ENCODE measurements around the gene GPS1. TPM values are rescaled to one million over a fixed set of nuclear protein-coding genes. Genes with fewer than 3 reads are reported as not detected.

Gene GPS1
- total RNA-seq, 1 donor from 2014 or later: 94.7 TPM

DNA sequence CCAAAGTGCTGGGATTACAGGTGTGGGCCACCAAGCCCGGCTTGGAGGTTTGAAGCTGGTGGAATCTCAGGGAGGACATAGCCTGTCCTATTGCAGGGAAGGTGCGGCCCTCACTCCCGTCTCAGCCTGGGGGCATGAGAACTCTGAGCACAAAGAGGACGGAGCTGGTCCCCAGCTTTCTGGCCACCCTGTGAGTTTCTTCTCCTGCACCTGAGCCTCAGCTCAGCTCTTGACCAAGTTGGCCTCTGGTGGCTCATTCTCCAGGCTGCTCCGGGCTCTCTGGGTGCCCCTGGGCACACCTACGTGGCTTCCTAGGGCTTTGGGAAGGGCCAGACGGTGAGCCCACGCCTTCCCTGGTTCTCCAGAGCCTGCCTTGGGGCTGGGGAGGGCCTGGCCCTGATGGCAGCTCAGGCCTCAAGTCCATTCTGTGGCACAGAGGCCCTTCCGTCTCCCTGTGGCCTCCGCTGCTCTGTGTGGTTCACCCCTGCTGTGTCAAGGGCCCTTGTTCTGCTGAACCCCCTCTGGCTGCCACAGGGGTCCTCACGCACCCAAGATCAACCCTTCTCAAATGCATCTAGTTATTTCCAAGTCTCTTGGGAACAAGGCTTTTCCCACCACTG, 53.2 kb downstream of the GPS1 start:
- no peak for ATAC-seq (ENCODE audit: low read depth)
- peaks cover 35% of the 10 kb centered on the region for H3K4me1 Mint-ChIP-seq
- H3K36me3 Mint-ChIP-seq (ENCODE audit: low read depth): no peaks in the 10 kb centered on the region
- CTCF ChIA-PET: interaction anchor here (1.9 kb wide), 1 partner anchor 74 kb away, joined by 9 read pairs; the partner anchor contains the start of gene RAC3
- peak overlapping the region; percentile 56 for H3K27ac Mint-ChIP-seq
- H3K9me3 Mint-ChIP-seq: no peaks in the 10 kb centered on the region
- H3K4me3 Mint-ChIP-seq: peak overlapping the region; percentile 15
- intact Hi-C loops (cut with micrococcal nuclease): loop anchor here (5.0 kb wide), 1 partner anchor 47 kb away; no protein-coding TSS in a partner anchor
- no peaks in the 10 kb centered on the region for H3K27me3 Mint-ChIP-seq
- POLR2A ChIA-PET: no interaction called here
- DNase-seq: no peak
- TF ChIP-seq, protein P1, sequence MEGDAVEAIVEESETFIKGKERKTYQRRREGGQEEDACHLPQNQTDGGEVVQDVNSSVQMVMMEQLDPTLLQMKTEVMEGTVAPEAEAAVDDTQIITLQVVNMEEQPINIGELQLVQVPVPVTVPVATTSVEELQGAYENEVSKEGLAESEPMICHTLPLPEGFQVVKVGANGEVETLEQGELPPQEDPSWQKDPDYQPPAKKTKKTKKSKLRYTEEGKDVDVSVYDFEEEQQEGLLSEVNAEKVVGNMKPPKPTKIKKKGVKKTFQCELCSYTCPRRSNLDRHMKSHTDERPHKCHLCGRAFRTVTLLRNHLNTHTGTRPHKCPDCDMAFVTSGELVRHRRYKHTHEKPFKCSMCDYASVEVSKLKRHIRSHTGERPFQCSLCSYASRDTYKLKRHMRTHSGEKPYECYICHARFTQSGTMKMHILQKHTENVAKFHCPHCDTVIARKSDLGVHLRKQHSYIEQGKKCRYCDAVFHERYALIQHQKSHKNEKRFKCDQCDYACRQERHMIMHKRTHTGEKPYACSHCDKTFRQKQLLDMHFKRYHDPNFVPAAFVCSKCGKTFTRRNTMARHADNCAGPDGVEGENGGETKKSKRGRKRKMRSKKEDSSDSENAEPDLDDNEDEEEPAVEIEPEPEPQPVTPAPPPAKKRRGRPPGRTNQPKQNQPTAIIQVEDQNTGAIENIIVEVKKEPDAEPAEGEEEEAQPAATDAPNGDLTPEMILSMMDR (IDR thresholded peaks at IDR 0.05): no peak

DNA sequence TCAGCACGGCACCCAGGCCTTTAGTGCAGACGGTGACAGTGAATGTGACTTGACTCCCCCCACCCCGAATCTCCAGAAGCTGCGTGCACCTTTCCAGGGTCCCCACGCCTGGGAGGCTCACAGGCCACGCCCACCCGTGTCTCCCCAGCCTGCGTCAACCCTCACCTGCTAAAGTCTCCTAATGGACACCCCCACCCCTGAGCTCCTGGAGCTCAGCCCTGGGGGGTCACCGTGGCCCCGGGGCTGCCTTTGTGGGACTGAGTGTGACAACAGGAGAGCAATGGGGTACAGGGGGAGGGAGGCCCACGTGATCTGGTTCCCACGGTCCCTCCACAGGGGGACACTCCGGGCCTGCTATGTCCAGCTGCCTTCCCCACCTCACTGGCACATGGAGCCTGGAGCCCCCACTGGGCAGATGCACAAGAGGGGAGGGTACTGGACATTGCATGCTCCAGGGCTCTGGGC, 53.8 kb downstream of the GPS1 start:
- no peaks in the 10 kb centered on the region for H3K27me3 Mint-ChIP-seq
- peak overlapping the region; percentile 88 for H3K4me3 Mint-ChIP-seq
- no peaks in the 10 kb centered on the region for H3K9me3 Mint-ChIP-seq
- peaks cover 32% of the 10 kb centered on the region for H3K4me1 Mint-ChIP-seq
- no peak for ATAC-seq (ENCODE audit: low read depth)
- DNase-seq: no peak
- peak overlapping the region; percentile 56 for H3K27ac Mint-ChIP-seq
- ChIA-PET POLR2A (interaction anchor here (1.2 to 2.8 kb wide), 6 partner anchors 8 to 439 kb away, joined by 3 to 24 read pairs (median 7); partner anchors contain the start of genes CCDC137, DCXR, DUS1L and FASN), CTCF (interaction anchor here (1.3 to 1.9 kb wide), 2 partner anchors 68 to 75 kb away, joined by 3 to 9 read pairs; partner anchors contain the start of genes DCXR and RAC3)
- intact Hi-C loops (cut with micrococcal nuclease): loop anchor here (5.0 kb wide), 1 partner anchor 47 kb away; no protein-coding TSS in a partner anchor
- TF ChIP-seq, protein P1 (IDR thresholded peaks at IDR 0.05): no peak
- no peaks in the 10 kb centered on the region for H3K36me3 Mint-ChIP-seq (ENCODE audit: low read depth)

DNA sequence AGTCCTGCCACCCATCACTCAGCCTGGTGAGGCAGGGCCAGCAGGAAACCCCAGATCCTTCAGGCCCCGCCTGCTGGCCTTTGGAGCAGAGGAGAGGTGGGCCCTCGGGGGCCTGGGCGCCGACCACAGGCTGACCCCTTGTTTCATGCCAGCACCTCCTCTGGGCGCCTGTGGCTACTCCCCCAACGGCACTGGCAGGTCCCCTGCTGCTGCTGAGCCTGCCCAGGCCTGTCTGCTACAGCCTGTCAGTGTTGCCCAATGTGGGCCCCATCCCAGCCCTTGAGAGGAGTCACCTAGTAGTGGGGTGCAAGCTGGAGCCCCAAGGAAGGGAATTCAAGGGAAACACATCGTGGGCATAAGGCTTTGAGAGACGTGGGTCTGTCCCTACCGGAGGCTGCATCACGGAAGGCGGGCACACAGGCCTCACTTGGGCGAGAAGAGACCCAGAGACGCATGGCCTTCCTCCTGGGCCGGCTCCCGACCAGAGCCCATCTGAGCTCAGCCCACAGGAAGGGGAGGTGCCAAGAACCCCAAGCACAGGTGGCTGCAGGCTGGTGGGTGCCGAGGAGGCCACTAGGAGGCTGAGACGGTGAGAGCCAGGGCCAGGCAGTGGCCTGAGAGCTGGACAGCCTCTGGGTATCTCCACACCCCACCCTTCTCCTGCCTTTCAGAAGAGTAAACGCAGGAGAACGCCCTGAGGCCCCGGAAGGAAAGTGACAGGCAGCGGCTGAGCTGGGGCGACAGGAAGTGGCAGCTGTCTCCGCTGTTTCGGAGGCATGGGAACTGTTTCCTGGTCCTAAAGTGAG, 54.4 kb downstream of the GPS1 start:
- Mint-ChIP-seq H3K27me3 (no peaks in the 10 kb centered on the region), H3K36me3 (ENCODE audit: low read depth) (no peaks in the 10 kb centered on the region), H3K27ac (peak overlapping the region; percentile 94), H3K9me3 (no peaks in the 10 kb centered on the region), H3K4me3 (peak overlapping the region; percentile 88), H3K4me1 (peaks cover 32% of the 10 kb centered on the region)
- intact Hi-C loops (cut with micrococcal nuclease): loop anchor here (2.0 to 5.0 kb wide), 2 partner anchors 46 to 69 kb away; partner anchors contain the start of gene DCXR
- ATAC-seq (ENCODE audit: low read depth) (peak; percentile 97), DNase-seq (peak; percentile 53)
- TF ChIP-seq, protein P1 (IDR thresholded peaks at IDR 0.05): no peak
- CTCF ChIA-PET: interaction anchor here (1.1 to 1.9 kb wide), 4 partner anchors 8 to 146 kb away, joined by 3 to 9 read pairs (median 6); partner anchors contain the start of genes DCXR, FASN and RAC3
- POLR2A ChIA-PET: interaction anchor here (0.6 to 2.8 kb wide), 10 partner anchors 9 to 439 kb away, joined by 3 to 24 read pairs (median 4); partner anchors contain the start of genes ARL16, CCDC137, DCXR and DUS1L

DNA sequence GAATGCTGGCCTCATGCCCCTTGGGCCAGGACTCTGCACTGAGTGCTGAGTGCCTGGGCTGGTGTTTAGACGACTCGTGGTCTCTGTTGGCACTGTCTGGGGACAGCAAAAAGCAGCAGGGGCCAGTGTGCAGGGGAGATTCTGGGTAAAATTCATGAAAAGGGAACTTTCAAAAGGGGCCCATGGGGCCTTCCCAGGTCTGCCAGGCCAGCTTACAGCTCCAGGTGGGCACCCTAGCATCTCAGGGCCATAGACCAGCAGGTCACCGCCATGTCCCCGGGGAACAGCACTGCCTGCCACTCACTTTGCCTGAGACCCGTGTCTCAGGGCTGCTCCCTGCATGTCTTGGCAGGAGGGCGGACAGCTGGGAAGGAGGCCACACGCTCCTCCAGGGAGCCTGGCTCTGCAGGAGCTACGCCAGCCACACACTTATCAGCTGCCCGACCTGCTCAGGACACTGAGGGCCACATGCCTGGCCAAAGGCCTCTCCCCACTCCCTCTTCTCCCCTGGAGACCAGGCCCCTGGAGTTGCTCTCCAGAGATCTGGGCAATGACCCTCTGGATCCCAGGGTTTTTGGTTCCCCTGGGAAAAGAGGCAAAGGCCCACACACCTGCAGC, 55.1 kb downstream of the GPS1 start:
- ChIA-PET POLR2A (interaction anchor here (0.6 to 2.8 kb wide), 11 partner anchors 9 to 440 kb away, joined by 3 to 24 read pairs (median 4); partner anchors contain the start of genes ARL16, CCDC137, DCXR and DUS1L), CTCF (interaction anchor here (1.1 to 1.9 kb wide), 4 partner anchors 8 to 147 kb away, joined by 3 to 9 read pairs (median 6); partner anchors contain the start of genes DCXR, FASN and RAC3)
- peak overlapping the region; percentile 88 for H3K4me3 Mint-ChIP-seq
- TF ChIP-seq, protein P1 (IDR thresholded peaks at IDR 0.05): no peak
- ATAC-seq (ENCODE audit: low read depth): peak; percentile 33
- no peaks in the 10 kb centered on the region for H3K36me3 Mint-ChIP-seq (ENCODE audit: low read depth)
- no peak for DNase-seq
- H3K27me3 Mint-ChIP-seq: no peaks in the 10 kb centered on the region
- peaks cover 32% of the 10 kb centered on the region for H3K4me1 Mint-ChIP-seq
- intact Hi-C loops (cut with micrococcal nuclease): loop anchor here (2.0 to 5.0 kb wide), 2 partner anchors 46 to 70 kb away; partner anchors contain the start of gene DCXR
- H3K9me3 Mint-ChIP-seq: no peaks in the 10 kb centered on the region
- H3K27ac Mint-ChIP-seq: peak overlapping the region; percentile 94

Other genes starting within 250 kb of the GPS1 start
- gene GCGR, start 247.7 kb upstream of the GPS1 start, total RNA-seq: 0.20 TPM in 1 of 2 replicates, not detected in the other
- gene MCRIP1, start 218.6 kb upstream of the GPS1 start, total RNA-seq: 75.0 and 90.4 TPM in 2 replicates
- gene PPP1R27, start 216.8 kb upstream of the GPS1 start, total RNA-seq: not detected in 2 replicates
- 202 and 225 TPM in 2 replicates for gene P4HB, start 191.4 kb upstream of the GPS1 start, total RNA-seq
- gene ARHGDIA, start 180.6 kb upstream of the GPS1 start, total RNA-seq: 396 and 464 TPM in 2 replicates
- 85.3 and 99.3 TPM in 2 replicates for gene ALYREF, start 160.3 kb upstream of the GPS1 start, total RNA-seq
- gene ANAPC11, start 160.2 kb upstream of the GPS1 start, total RNA-seq: 64.2 and 83.8 TPM in 2 replicates
- gene NPB, start 149.7 kb upstream of the GPS1 start, total RNA-seq: 0.24 and 0.27 TPM in 2 replicates
- gene PCYT2, start 140.5 kb upstream of the GPS1 start, total RNA-seq: 40.3 and 44.1 TPM in 2 replicates
- 57.6 and 66.4 TPM in 2 replicates for gene SIRT7, start 133.7 kb upstream of the GPS1 start, total RNA-seq
- 27.9 and 30.7 TPM in 2 replicates for gene MAFG, start 124.2 kb upstream of the GPS1 start, total RNA-seq
- 28.5 and 37.2 TPM in 2 replicates for gene PYCR1, start 114.6 kb upstream of the GPS1 start, total RNA-seq
- not detected in 2 replicates for gene MYADML2, start 104.7 kb upstream of the GPS1 start, total RNA-seq
- gene NOTUM, start 90.7 kb upstream of the GPS1 start, total RNA-seq: 0.22 TPM in 1 of 2 replicates, not detected in the other
- 40.0 and 50.0 TPM in 2 replicates for gene ASPSCR1, start 74.3 kb upstream of the GPS1 start, total RNA-seq
- 37.4 and 41.7 TPM in 2 replicates for gene CENPX, start 29.0 kb upstream of the GPS1 start, total RNA-seq
- gene LRRC45, start 28.6 kb upstream of the GPS1 start, total RNA-seq: 10.6 and 10.8 TPM in 2 replicates
- gene RAC3, start 20.2 kb upstream of the GPS1 start, total RNA-seq: 0.49 TPM in 1 of 2 replicates, not detected in the other
- gene DCXR, start 14.2 kb upstream of the GPS1 start, total RNA-seq: 84.3 and 85.2 TPM in 2 replicates
- 17.7 and 18.7 TPM in 2 replicates for gene RFNG, start 87 bp upstream of the GPS1 start, total RNA-seq
- 127 and 134 TPM in 2 replicates for gene DUS1L, start 13.9 kb downstream of the GPS1 start, total RNA-seq
- 104 and 121 TPM in 2 replicates for gene FASN, start 46.3 kb downstream of the GPS1 start, total RNA-seq
- gene CCDC57, start 160.9 kb downstream of the GPS1 start, total RNA-seq: 56.6 TPM in 2 replicates
- 24.6 and 26.5 TPM in 2 replicates for gene SLC16A3, start 177.1 kb downstream of the GPS1 start, total RNA-seq
- 147 and 170 TPM in 2 replicates for gene CSNK1D, start 221.8 kb downstream of the GPS1 start, total RNA-seq

Data from activated B cell treated with CpG ODN at 0.5 μM for 24 hours (primary cell).